IMR-90 (cell line): ENCODE results near the gene CDH9. TPM values are rescaled to one million over a fixed set of nuclear protein-coding genes. Genes with fewer than 3 reads are reported as not detected.

ENCODE experiments used
- ATAC-seq: fragments of 200-7000 bp; cut with Tn5 transposase; 2 replicates; pipeline ENCODE4 v1.9.1; 2020; ENCODE audit warnings: low read depth, mild to moderate bottlenecking, moderate library complexity
- BruUV-seq: library from RNA; stranded (reverse); fragments of 400-500 nt; replicated peaks from 2 replicates; lab custom pipeline; 2021; lab: Mats Ljungman, UMichigan
- CTCF ChIA-PET: fragments of 300-600 bp; formaldehyde crosslinking; extraction: SDS; loops from one replicate; lab custom pipeline; 2021; ENCODE audit warnings: antibody characterized with exemption; lab: Yijun Ruan, JAX
- POLR2A ChIA-PET: fragments of 300-600 bp; sonication (Branson Sonifier 250); formaldehyde crosslinking; loops from one replicate; lab custom pipeline; 2022; ENCODE audit warnings: antibody characterized with exemption; ENCODE audit not compliant: unreplicated experiment; lab: Charles Lee
- DNase-seq: peaks from one replicate; pipeline ENCODE4 v3.0.0; 2013
- H2AFZ ChIP-seq: replicated peaks from 2 replicates; pipeline ENCODE3; 2013; ENCODE audit warnings: low read length, mild to moderate bottlenecking; ENCODE audit not compliant: poor library complexity
- H2AK5ac ChIP-seq: 2 replicates; pipeline ENCODE4 v1.6.1; 2013; ENCODE audit warnings: low read depth, low read length, inconsistent platforms
- H2AK9ac ChIP-seq: replicated peaks from 2 replicates; pipeline ENCODE3; 2013; ENCODE audit warnings: mild to moderate bottlenecking, low read depth, low read length, moderate library complexity; ENCODE audit not compliant: poor library complexity
- H2BK120ac ChIP-seq: 2 replicates; pipeline ENCODE4 v1.6.1; 2013; ENCODE audit warnings: low read depth, low read length, inconsistent platforms
- H2BK15ac ChIP-seq: 3 replicates; pipeline ENCODE4 v1.6.1; 2013; ENCODE audit warnings: low read depth, low read length, inconsistent platforms
- H2BK20ac ChIP-seq: 2 replicates; pipeline ENCODE4 v1.6.1; 2013; ENCODE audit warnings: low read depth, mild to moderate bottlenecking, inconsistent platforms, low read length, moderate library complexity
- H2BK5ac ChIP-seq: 2 replicates; pipeline ENCODE4 v1.6.1; 2013; ENCODE audit warnings: mild to moderate bottlenecking, low read depth, low read length, inconsistent platforms; ENCODE audit not compliant: poor library complexity, severe bottlenecking
- H3K14ac ChIP-seq: replicated peaks from 2 replicates; pipeline ENCODE4 v1.6.1; 2013; ENCODE audit warnings: low read depth, low read length, inconsistent platforms
- H3K18ac ChIP-seq: 2 replicates; pipeline ENCODE4 v1.6.1; 2013; ENCODE audit warnings: low read depth, low read length, control low read depth
- H3K23ac ChIP-seq: 2 replicates; pipeline ENCODE4 v1.6.1; 2013; ENCODE audit warnings: low read depth, low read length, inconsistent platforms
- H3K27ac ChIP-seq: 2 replicates; pipeline ENCODE4 v1.5.1; 2013; ENCODE audit warnings: mild to moderate bottlenecking, control low read depth, low read length; ENCODE audit not compliant: insufficient read depth
- H3K27me3 ChIP-seq: 2 replicates; pipeline ENCODE4 v1.6.1; 2013; ENCODE audit warnings: low read length; ENCODE audit not compliant: control insufficient read depth, insufficient read depth
- H3K36me3 ChIP-seq: 2 replicates; pipeline ENCODE4 v1.6.1; 2013; ENCODE audit warnings: low read length, mixed read lengths; ENCODE audit not compliant: control insufficient read depth, insufficient read depth
- H3K4ac ChIP-seq: 2 replicates; pipeline ENCODE4 v1.6.1; 2013; ENCODE audit warnings: low read depth, low read length, inconsistent platforms
- H3K4me1 ChIP-seq: 2 replicates; pipeline ENCODE4 v1.6.1; 2013; ENCODE audit warnings: low read length, mixed read lengths; ENCODE audit not compliant: control insufficient read depth, insufficient read depth
- H3K4me2 ChIP-seq: 2 replicates; pipeline ENCODE4 v1.6.1; 2013; ENCODE audit warnings: low read depth, mild to moderate bottlenecking, control low read depth, low read length, moderate library complexity
- H3K4me3 ChIP-seq: 2 replicates; pipeline ENCODE4 v1.5.1; 2013; ENCODE audit warnings: low read depth, mild to moderate bottlenecking, control low read depth, low read length, moderate library complexity; ENCODE audit not compliant: insufficient read depth
- H3K56ac ChIP-seq: 2 replicates; pipeline ENCODE4 v1.6.1; 2013; ENCODE audit warnings: low read length, inconsistent platforms; ENCODE audit not compliant: insufficient read depth; ENCODE audit errors: extremely low read depth
- H3K79me1 ChIP-seq, 2 experiments: 2 replicates each; pipeline ENCODE4 v1.6.1; 2013; ENCODE audit warnings: low read length in 2 of 2, inconsistent platforms in 1 of 2, low read depth in 1 of 2
- H3K9ac ChIP-seq: 2 replicates; pipeline ENCODE4 v1.6.1; 2013; ENCODE audit warnings: low read depth, low read length, control low read depth
- H3K9me1 ChIP-seq: 2 replicates; pipeline ENCODE4 v1.6.1; 2013; ENCODE audit warnings: low read length, inconsistent platforms; ENCODE audit not compliant: insufficient read depth
- H3K9me3 ChIP-seq: 2 replicates; pipeline ENCODE4 v1.6.1; 2013; ENCODE audit warnings: low read length; ENCODE audit not compliant: control insufficient read depth, insufficient read depth
- H4K20me1 ChIP-seq: 2 replicates; pipeline ENCODE4 v1.6.1; 2013; ENCODE audit warnings: low read length, inconsistent platforms; ENCODE audit not compliant: insufficient read depth
- H4K5ac ChIP-seq: 2 replicates; pipeline ENCODE4 v1.6.1; 2013; ENCODE audit warnings: mild to moderate bottlenecking, low read depth, low read length, control low read depth
- H4K8ac ChIP-seq, 2 experiments: 2 replicates each; pipeline ENCODE4 v1.6.1; 2013; ENCODE audit warnings: low read depth in 2 of 2, low read length in 2 of 2, control low read depth in 1 of 2, inconsistent platforms in 1 of 2
- H4K91ac ChIP-seq: 2 replicates; pipeline ENCODE4 v1.6.1; 2013; ENCODE audit warnings: low read depth, low read length, inconsistent platforms; ENCODE audit not compliant: insufficient read depth
- BHLHE40 ChIP-seq: fragments of 150-350 bp; IDR thresholded peaks from 2 replicates; pipeline ENCODE4 v1.6.1; 2016; ENCODE audit warnings: mild to moderate bottlenecking, low read depth, low read length
- CEBPB ChIP-seq: IDR thresholded peaks from 2 replicates; pipeline ENCODE4 v1.6.1; 2012; ENCODE audit warnings: low read depth, low read length, improper control_type of control experiment
- CHD1 ChIP-seq: IDR thresholded peaks from 2 replicates; pipeline ENCODE4 v1.6.1; 2012; ENCODE audit warnings: low read depth, low read length, improper control_type of control experiment
- CTCF ChIP-seq: conservative IDR thresholded peaks from 2 replicates; pipeline ENCODE4 v1.5.1; 2012; ENCODE audit warnings: mild to moderate bottlenecking, low read depth, low read length, improper control_type of control experiment
- ELK1 ChIP-seq: fragments of 150-350 bp; IDR thresholded peaks from 2 replicates; pipeline ENCODE4 v1.6.1; 2016; ENCODE audit warnings: low read depth, mild to moderate bottlenecking, low read length, moderate library complexity, borderline replicate concordance
- FOS ChIP-seq: fragments of 150-350 bp; IDR thresholded peaks from 2 replicates; pipeline ENCODE4 v1.6.1; 2016; ENCODE audit warnings: low read depth, low read length
- MAFK ChIP-seq: IDR thresholded peaks from 2 replicates; pipeline ENCODE4 v1.6.1; 2012; ENCODE audit warnings: low read depth, low read length, improper control_type of control experiment
- MAZ ChIP-seq: IDR thresholded peaks from 2 replicates; pipeline ENCODE4 v1.6.1; 2012; ENCODE audit warnings: low read depth, mild to moderate bottlenecking, low read length, improper control_type of control experiment, moderate library complexity, borderline replicate concordance
- MXI1 ChIP-seq: IDR thresholded peaks from 2 replicates; pipeline ENCODE4 v1.6.1; 2012; ENCODE audit warnings: low read depth, mild to moderate bottlenecking, low read length, moderate library complexity, borderline replicate concordance
- NFE2L2 ChIP-seq: fragments of 150-350 bp; IDR thresholded peaks from 2 replicates; pipeline ENCODE4 v1.6.1; 2016; ENCODE audit warnings: low read depth, mild to moderate bottlenecking, low read length
- POLR2A ChIP-seq: IDR thresholded peaks from 2 replicates; pipeline ENCODE4 v1.6.1; 2012; ENCODE audit warnings: mild to moderate bottlenecking, low read depth, low read length
- RAD21 ChIP-seq: IDR thresholded peaks from 2 replicates; pipeline ENCODE4 v1.6.1; 2012; ENCODE audit warnings: low read length, improper control_type of control experiment
- RCOR1 ChIP-seq: IDR thresholded peaks from 2 replicates; pipeline ENCODE4 v1.6.1; 2012; ENCODE audit warnings: mild to moderate bottlenecking, low read length, improper control_type of control experiment; ENCODE audit not compliant: insufficient replicate concordance
- RFX5 ChIP-seq: IDR thresholded peaks from 2 replicates; pipeline ENCODE4 v1.8.0; 2012; ENCODE audit warnings: low read depth, mild to moderate bottlenecking, low read length, moderate library complexity
- SMC3 ChIP-seq: fragments of 150-350 bp; IDR thresholded peaks from 2 replicates; pipeline ENCODE4 v1.6.1; 2016; ENCODE audit warnings: low read depth, mild to moderate bottlenecking, antibody characterized with exemption, low read length, moderate library complexity
- USF2 ChIP-seq: fragments of 150-350 bp; IDR thresholded peaks from 2 replicates; pipeline ENCODE4 v1.6.1; 2017; ENCODE audit warnings: mild to moderate bottlenecking, antibody characterized with exemption, low read length, low read depth
- WGBS, 2 experiments: methylation state at CpG; one replicate each; pipeline versions ENCODE4 v1.1.5 to v1.1.7; 2013; ENCODE audit warnings: missing lambda C conversion rate in 2 of 2; ENCODE audit not compliant: insufficient read length in 1 of 2; ENCODE audit errors: extremely low coverage in 2 of 2; 5-methylcytosine and 5-hydroxymethylcytosine counted together
- dilution Hi-C: fragments of 300-500 bp; cut with HindIII; formaldehyde crosslinking; loops from one replicate; pipeline ENCODE4 v1.14.3; 2018; ENCODE audit warnings: low sequenced_read_pairs; ENCODE audit not compliant: unreplicated experiment
- in situ Hi-C: fragments of 300-500 bp; cut with MboI; formaldehyde crosslinking; loops from 3 replicates; pipeline ENCODE4 v1.14.3; 2019; ENCODE audit warnings: low sequenced_read_pairs, inconsistent platforms, mixed read lengths
- intact Hi-C: fragments of 100-400 bp; cut with micrococcal nuclease; formaldehyde crosslinking; loops from 2 replicates; pipeline ENCODE4 v1.10.0; 2022
- polyA plus RNA-seq, 3 experiments: library from polyadenylated mRNA; depleted of rRNA; stranded (reverse); fragments of >200 nt; gene quantifications; 2 replicates each; pipeline ENCODE4 v1.2.3, GENCODE V29; 2012; ENCODE audit warnings: low replicate concordance in 1 of 3
- total RNA-seq: library from RNA; depleted of rRNA; stranded (reverse); fragments of >200 nt; gene quantifications from 2 replicates; pipeline ENCODE4 v1.2.3, GENCODE V29; 2012

CDH9 gene
- total and polyA plus RNA-seq, 2 of the 4 experiments (the other 2 are of a cell fraction): not detected

- CTCF ChIA-PET: no interaction called here
- dilution Hi-C loops: no loop called here
- Histone ChIP-seq H2AFZ (no peak overlapping the region), H4K91ac (no peak overlapping the region), H2AK5ac (no peak overlapping the region), H3K9me1 (no peaks in the 10 kb centered on the region), H3K4me3 (no peak overlapping the region), H4K5ac (no peak overlapping the region), H2AK9ac (no peak overlapping the region), H3K4me2 (no peak overlapping the region), H3K9ac (no peak overlapping the region), H3K23ac (no peak overlapping the region), H3K27ac (no peak overlapping the region), H2BK5ac (no peak overlapping the region), H3K36me3 (no peaks in the 10 kb centered on the region), H2BK120ac (no peak overlapping the region), H4K8ac (no peak overlapping the region), H3K56ac (no peak overlapping the region), H2BK20ac (no peak overlapping the region), H3K27me3 (no peaks in the 10 kb centered on the region), H3K4ac (no peak overlapping the region), H3K79me1 (no peaks in the 10 kb centered on the region), H3K14ac (no peak overlapping the region), H3K9me3 (peaks cover 2% of the 10 kb centered on the region; the same call in 1 of the 2 replicates), H3K18ac (no peak overlapping the region), H2BK15ac (no peak overlapping the region), H4K20me1 (no peaks in the 10 kb centered on the region), H3K4me1 (no peaks in the 10 kb centered on the region)
- intact Hi-C loops: loop anchor here (5.0 kb wide), 1 partner anchor 1174 kb away; no protein-coding TSS in a partner anchor
- no peak for DNase-seq
- no peak for ATAC-seq
- TF ChIP-seq CTCF: no peak
- TF ChIP-seq ELK1: no peak
- no peak for TF ChIP-seq CHD1
- TF ChIP-seq FOS: no peak
- no peak for TF ChIP-seq BHLHE40
- TF ChIP-seq MAZ: no peak
- TF ChIP-seq MAFK: no peak
- no peak for TF ChIP-seq USF2
- TF ChIP-seq SMC3: no peak
- TF ChIP-seq RAD21: no peak
- TF ChIP-seq MXI1: no peak
- no peak for TF ChIP-seq RCOR1
- TF ChIP-seq RFX5: no peak
- no peak for TF ChIP-seq NFE2L2
- TF ChIP-seq POLR2A: no peak
- TF ChIP-seq CEBPB: no peak
- POLR2A ChIA-PET: no interaction called here
- BruUV-seq: no TSS peak
- in situ Hi-C loops: no loop called here
- WGBS, 2 experiments: no CpG with 5 or more reads among the region's 5 CpGs
Observed at GRCh38 chr5:26883375-26883774, 155.0 kb downstream of the CDH9 start.
